HEK293 (cell line): ENCODE results near the gene NUMB.

Source experiments
- CTCF ChIA-PET: fragments of 350-600 bp; formaldehyde crosslinking; extraction: SDS; loops from one replicate; lab custom pipeline; 2021; ENCODE audit warnings: antibody characterized with exemption; lab: Yijun Ruan, JAX
- POLR2A ChIA-PET: fragments of 300-600 bp; formaldehyde crosslinking; extraction: SDS; loops from one replicate; lab custom pipeline; 2020; ENCODE audit warnings: antibody characterized with exemption, inconsistent platforms; lab: Yijun Ruan, JAX
- H3K27ac ChIP-seq: fragments of 200-500 bp; sonication (Bioruptor generic); 2 replicates; pipeline ENCODE4 v1.5.1; 2014; ENCODE audit warnings: low read depth, low read length, control low read depth, inconsistent platforms; ENCODE audit errors: extremely low read depth
- H3K36me3 ChIP-seq, 2 experiments: fragments of 200-500 bp in 1 of 2; sonication (Bioruptor generic) in 1 of 2; 1 replicate in 1 of 2; 2 replicates in 1 of 2; pipeline ENCODE4 v1.5.1; 2014 to 2017; ENCODE audit warnings: inconsistent platforms in 2 of 2, low read length in 2 of 2; ENCODE audit not compliant: control insufficient read depth in 2 of 2, insufficient read depth in 1 of 2
- H3K4me1 ChIP-seq: fragments of 200-500 bp; sonication (Bioruptor generic); 2 replicates; pipeline ENCODE4 v1.5.1; 2014; ENCODE audit warnings: mild to moderate bottlenecking, low read length, inconsistent platforms; ENCODE audit not compliant: control insufficient read depth, insufficient read depth
- H3K4me3 ChIP-seq: 2 replicates; pipeline ENCODE4 v1.5.1; 2011; ENCODE audit warnings: low read depth, mild to moderate bottlenecking, control low read depth, low read length, moderate library complexity
- H3K9me3 ChIP-seq: fragments of 200-500 bp; sonication (Bioruptor generic); 2 replicates; pipeline ENCODE4 v1.5.1; 2014; ENCODE audit warnings: low read depth, low read length, inconsistent platforms; ENCODE audit not compliant: control insufficient read depth, insufficient read depth
- HOXA7 ChIP-seq: sonication (generic); formaldehyde crosslinking; IDR thresholded peaks from 2 replicates; pipeline ENCODE4 v1.8.1; 2022; ENCODE audit warnings: missing genetic modification reagents, borderline replicate concordance
- IKZF3 ChIP-seq: fragments of 450-650 bp; IDR thresholded peaks from 2 replicates; pipeline ENCODE4 v1.5.0; 2018; ENCODE audit warnings: missing biosample characterization, mild to moderate bottlenecking, missing genetic modification characterization, moderate library complexity
- YY2 ChIP-seq: fragments of 450-650 bp; formaldehyde crosslinking; IDR thresholded peaks from 2 replicates; pipeline ENCODE4 v1.5.1; 2016; ENCODE audit warnings: missing biosample characterization, missing genetic modification characterization
- ZEB2 ChIP-seq: fragments of 450-650 bp; formaldehyde crosslinking; IDR thresholded peaks from 2 replicates; pipeline ENCODE4 v1.5.1; 2016; ENCODE audit warnings: missing biosample characterization, missing genetic modification characterization
- ZFHX2 ChIP-seq: fragments of 450-650 bp; formaldehyde crosslinking; conservative IDR thresholded peaks from 2 replicates; pipeline ENCODE4 v1.5.1; 2016; ENCODE audit warnings: missing biosample characterization, missing genetic modification characterization
- ZNF112 ChIP-seq: fragments of 450-650 bp; formaldehyde crosslinking; IDR thresholded peaks from 2 replicates; pipeline ENCODE4 v1.5.0; 2017; ENCODE audit warnings: missing biosample characterization, missing genetic modification characterization
- ZNF114 ChIP-seq: fragments of 450-650 bp; formaldehyde crosslinking; IDR thresholded peaks from 2 replicates; pipeline ENCODE4 v1.5.0; 2017; ENCODE audit warnings: missing biosample characterization, missing genetic modification characterization
- ZNF133 ChIP-seq: fragments of 450-650 bp; formaldehyde crosslinking; IDR thresholded peaks from 2 replicates; pipeline ENCODE4 v1.5.1; 2016; ENCODE audit warnings: missing biosample characterization, missing genetic modification characterization
- ZNF146 ChIP-seq: fragments of 450-650 bp; formaldehyde crosslinking; IDR thresholded peaks from 2 replicates; pipeline ENCODE4 v1.5.1; 2016; ENCODE audit warnings: missing biosample characterization, missing genetic modification characterization
- ZNF16 ChIP-seq: fragments of 450-650 bp; formaldehyde crosslinking; IDR thresholded peaks from 2 replicates; pipeline ENCODE4 v1.5.1; 2016; ENCODE audit warnings: low read depth, missing biosample characterization, missing genetic modification characterization
- ZNF169 ChIP-seq: fragments of 450-650 bp; formaldehyde crosslinking; IDR thresholded peaks from 2 replicates; pipeline ENCODE4 v1.5.1; 2016; ENCODE audit warnings: missing biosample characterization, missing genetic modification characterization
- ZNF174 ChIP-seq: fragments of 450-650 bp; formaldehyde crosslinking; IDR thresholded peaks from 2 replicates; pipeline ENCODE4 v1.5.0; 2017; ENCODE audit warnings: missing biosample characterization, mild to moderate bottlenecking, missing genetic modification characterization
- ZNF223 ChIP-seq: fragments of 450-650 bp; formaldehyde crosslinking; IDR thresholded peaks from 2 replicates; pipeline ENCODE4 v1.5.1; 2016; ENCODE audit warnings: missing biosample characterization, missing genetic modification characterization
- ZNF341 ChIP-seq: fragments of 450-650 bp; formaldehyde crosslinking; IDR thresholded peaks from 2 replicates; pipeline ENCODE4; 2016; ENCODE audit warnings: low read depth, missing biosample characterization, missing genetic modification characterization
- ZNF558 ChIP-seq: fragments of 450-650 bp; formaldehyde crosslinking; IDR thresholded peaks from 2 replicates; pipeline ENCODE4 v1.5.1; 2016; ENCODE audit warnings: missing biosample characterization, missing genetic modification characterization
- ZNF707 ChIP-seq: fragments of 450-650 bp; formaldehyde crosslinking; IDR thresholded peaks from 2 replicates; pipeline ENCODE4 v1.5.1; 2016; ENCODE audit warnings: missing biosample characterization, missing genetic modification characterization
- ZNF747 ChIP-seq: fragments of 450-650 bp; formaldehyde crosslinking; IDR thresholded peaks from 2 replicates; pipeline ENCODE4 v1.5.1; 2016; ENCODE audit warnings: missing biosample characterization, missing genetic modification characterization
- ZNF768 ChIP-seq: fragments of 450-650 bp; formaldehyde crosslinking; IDR thresholded peaks from 2 replicates; pipeline ENCODE4 v1.5.1; 2018; ENCODE audit warnings: missing biosample characterization, mild to moderate bottlenecking, missing genetic modification characterization
- ZNF830 ChIP-seq: fragments of 450-650 bp; IDR thresholded peaks from 2 replicates; pipeline ENCODE4 v1.5.0; 2018; ENCODE audit warnings: missing biosample characterization, missing genetic modification characterization, low read depth, mild to moderate bottlenecking, moderate library complexity
- ZNF843 ChIP-seq: fragments of 450-650 bp; formaldehyde crosslinking; IDR thresholded peaks from 2 replicates; pipeline ENCODE4 v1.5.1; 2016; ENCODE audit warnings: missing biosample characterization, missing genetic modification characterization
- TF ChIP-seq, protein P1 (sequence below): fragments of 450-650 bp; formaldehyde crosslinking; IDR thresholded peaks from 2 replicates; pipeline ENCODE4 v1.5.1; 2017; ENCODE audit warnings: missing biosample characterization, mild to moderate bottlenecking, missing genetic modification characterization, moderate library complexity
- TF ChIP-seq, protein P2 (sequence below): fragments of 450-650 bp; formaldehyde crosslinking; IDR thresholded peaks from 2 replicates; pipeline ENCODE4 v1.5.1; 2016; ENCODE audit warnings: missing biosample characterization, missing genetic modification characterization
- TF ChIP-seq, protein P3 (sequence below): fragments of 450-650 bp; formaldehyde crosslinking; IDR thresholded peaks from 2 replicates; pipeline ENCODE4 v1.5.1; 2016; ENCODE audit warnings: missing biosample characterization, missing genetic modification characterization, borderline replicate concordance

Gene NUMB

DNA sequence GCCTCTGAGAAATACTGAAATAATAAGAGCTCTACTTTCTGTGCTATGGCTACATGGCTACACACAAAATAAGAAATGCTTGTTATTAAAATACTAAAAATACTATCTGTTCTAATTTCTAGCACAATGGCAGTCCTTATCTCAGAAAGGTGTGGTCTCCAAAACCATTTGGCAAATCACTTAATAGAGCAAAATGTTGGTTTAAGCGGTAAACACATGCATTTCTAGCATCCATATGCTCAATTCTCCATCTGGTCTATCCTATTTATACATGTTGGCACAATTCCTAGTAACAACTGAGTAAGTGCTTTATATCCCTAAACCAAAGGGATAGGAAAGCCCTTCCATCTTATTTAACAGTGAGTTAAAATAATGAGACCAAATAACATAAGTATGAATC lies 114.0 kb downstream of the NUMB start:
- POLR2A ChIA-PET = no interaction called here
- H3K27ac ChIP-seq = no peak overlapping the region
- no peak overlapping the region for H3K4me3 ChIP-seq
- no peaks in the 10 kb centered on the region for H3K36me3 ChIP-seq
- no peaks in the 10 kb centered on the region for H3K9me3 ChIP-seq
- TF ChIP-seq ZNF768 (no peak), ZNF707 (tag by site-specific recombination) (no peak), ZNF174 (tag by site-specific recombination) (no peak), ZNF16 (tag by site-specific recombination) (no peak), YY2 (tag by site-specific recombination) (no peak), ZNF114 (tag by site-specific recombination) (no peak), ZNF223 (tag by site-specific recombination) (no peak), HOXA7 (no peak), ZNF341 (tag by site-specific recombination) (no peak), ZEB2 (tag by site-specific recombination) (no peak), ZNF558 (tag by site-specific recombination) (no peak), ZNF169 (tag by site-specific recombination) (no peak), ZNF133 (no peak), ZNF146 (tag by site-specific recombination) (no peak), ZNF830 (no peak), ZNF747 (tag by site-specific recombination) (no peak)
- TF ChIP-seq, protein P1, sequence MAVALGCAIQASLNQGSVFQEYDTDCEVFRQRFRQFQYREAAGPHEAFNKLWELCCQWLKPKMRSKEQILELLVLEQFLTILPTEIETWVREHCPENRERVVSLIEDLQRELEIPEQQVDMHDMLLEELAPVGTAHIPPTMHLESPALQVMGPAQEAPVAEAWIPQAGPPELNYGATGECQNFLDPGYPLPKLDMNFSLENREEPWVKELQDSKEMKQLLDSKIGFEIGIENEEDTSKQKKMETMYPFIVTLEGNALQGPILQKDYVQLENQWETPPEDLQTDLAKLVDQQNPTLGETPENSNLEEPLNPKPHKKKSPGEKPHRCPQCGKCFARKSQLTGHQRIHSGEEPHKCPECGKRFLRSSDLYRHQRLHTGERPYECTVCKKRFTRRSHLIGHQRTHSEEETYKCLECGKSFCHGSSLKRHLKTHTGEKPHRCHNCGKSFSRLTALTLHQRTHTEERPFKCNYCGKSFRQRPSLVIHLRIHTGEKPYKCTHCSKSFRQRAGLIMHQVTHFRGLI = no peak
- TF ChIP-seq, protein P2, sequence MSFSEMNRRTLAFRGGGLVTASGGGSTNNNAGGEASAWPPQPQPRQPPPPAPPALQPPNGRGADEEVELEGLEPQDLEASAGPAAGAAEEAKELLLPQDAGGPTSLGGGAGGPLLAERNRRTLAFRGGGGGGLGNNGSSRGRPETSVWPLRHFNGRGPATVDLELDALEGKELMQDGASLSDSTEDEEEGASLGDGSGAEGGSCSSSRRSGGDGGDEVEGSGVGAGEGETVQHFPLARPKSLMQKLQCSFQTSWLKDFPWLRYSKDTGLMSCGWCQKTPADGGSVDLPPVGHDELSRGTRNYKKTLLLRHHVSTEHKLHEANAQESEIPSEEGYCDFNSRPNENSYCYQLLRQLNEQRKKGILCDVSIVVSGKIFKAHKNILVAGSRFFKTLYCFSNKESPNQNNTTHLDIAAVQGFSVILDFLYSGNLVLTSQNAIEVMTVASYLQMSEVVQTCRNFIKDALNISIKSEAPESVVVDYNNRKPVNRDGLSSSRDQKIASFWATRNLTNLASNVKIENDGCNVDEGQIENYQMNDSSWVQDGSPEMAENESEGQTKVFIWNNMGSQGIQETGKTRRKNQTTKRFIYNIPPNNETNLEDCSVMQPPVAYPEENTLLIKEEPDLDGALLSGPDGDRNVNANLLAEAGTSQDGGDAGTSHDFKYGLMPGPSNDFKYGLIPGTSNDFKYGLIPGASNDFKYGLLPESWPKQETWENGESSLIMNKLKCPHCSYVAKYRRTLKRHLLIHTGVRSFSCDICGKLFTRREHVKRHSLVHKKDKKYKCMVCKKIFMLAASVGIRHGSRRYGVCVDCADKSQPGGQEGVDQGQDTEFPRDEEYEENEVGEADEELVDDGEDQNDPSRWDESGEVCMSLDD = no peak
- TF ChIP-seq, protein P3, sequence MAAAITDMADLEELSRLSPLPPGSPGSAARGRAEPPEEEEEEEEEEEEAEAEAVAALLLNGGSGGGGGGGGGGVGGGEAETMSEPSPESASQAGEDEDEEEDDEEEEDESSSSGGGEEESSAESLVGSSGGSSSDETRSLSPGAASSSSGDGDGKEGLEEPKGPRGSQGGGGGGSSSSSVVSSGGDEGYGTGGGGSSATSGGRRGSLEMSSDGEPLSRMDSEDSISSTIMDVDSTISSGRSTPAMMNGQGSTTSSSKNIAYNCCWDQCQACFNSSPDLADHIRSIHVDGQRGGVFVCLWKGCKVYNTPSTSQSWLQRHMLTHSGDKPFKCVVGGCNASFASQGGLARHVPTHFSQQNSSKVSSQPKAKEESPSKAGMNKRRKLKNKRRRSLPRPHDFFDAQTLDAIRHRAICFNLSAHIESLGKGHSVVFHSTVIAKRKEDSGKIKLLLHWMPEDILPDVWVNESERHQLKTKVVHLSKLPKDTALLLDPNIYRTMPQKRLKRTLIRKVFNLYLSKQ (tag by site-specific recombination) = no peak
- TF ChIP-seq, all 188 proteins: peak for 0
- peaks cover 11% of the 10 kb centered on the region; the same call in 1 of the 2 replicates for H3K4me1 ChIP-seq
- CTCF ChIA-PET = interaction anchor here (1.3 kb wide), 1 partner anchor 49 kb away, joined by 5 read pairs; no protein-coding TSS in a partner anchor

DNA sequence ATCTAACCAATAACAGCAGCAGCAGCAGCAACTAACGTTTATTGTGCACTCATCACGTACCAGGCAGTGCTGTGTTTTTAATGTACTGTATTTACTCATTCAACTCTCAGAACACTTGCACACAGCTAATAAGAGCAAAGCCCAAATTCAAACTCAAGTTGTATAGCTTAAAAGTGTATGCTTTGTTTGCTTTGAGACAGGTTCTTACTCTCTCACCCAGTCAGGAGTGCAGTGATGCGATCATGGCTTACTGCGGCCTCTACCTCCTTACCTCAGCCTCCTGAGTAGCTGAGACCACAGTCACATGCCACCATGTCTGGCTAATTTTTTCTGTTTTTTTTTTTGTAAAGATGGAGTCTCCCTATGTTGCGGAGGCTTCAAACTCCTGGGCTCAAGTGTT lies 115.7 kb downstream of the NUMB start:
- TF ChIP-seq ZNF843 (tag by site-specific recombination) (no peak), ZNF112 (tag by site-specific recombination) (no peak), ZFHX2 (tag by site-specific recombination) (no peak), IKZF3 (tag by site-specific recombination) (no peak)
- H3K27ac ChIP-seq = no peak overlapping the region
- ChIA-PET CTCF (interaction anchor here (0.6 kb wide), 1 partner anchor 19 kb away, joined by 3 read pairs; no protein-coding TSS in a partner anchor), POLR2A (no interaction called here)
- H3K9me3 ChIP-seq = no peaks in the 10 kb centered on the region
- peaks cover 11% of the 10 kb centered on the region; the same call in 1 of the 2 replicates for H3K4me1 ChIP-seq
- H3K36me3 ChIP-seq = no peaks in the 10 kb centered on the region
- H3K4me3 ChIP-seq = no peak overlapping the region
